Measurements from ENCODE around the gene MBP. TPM values are rescaled to one million over a fixed set of nuclear protein-coding genes. Genes with fewer than 3 reads are reported as not detected.

The MBP gene
- polyA plus RNA-seq, 3 donors from 2014 or later, result 187 to 403 (median 297) TPM

- peaks cover 24 to 53% (median 35%) of the 10 kb centered on the region in 3 donors for H3K36me3 Mint-ChIP-seq
- H3K27ac Mint-ChIP-seq, result peak overlapping the region; percentile 97 to 100 (median 98)
- H3K4me3 Mint-ChIP-seq, result peak overlapping the region; percentile 50 to 86 (median 59)
- DNase-seq, result no peak
- H3K27me3 Mint-ChIP-seq (ENCODE audit: low read depth in 3 of 3), result peaks cover 10 to 48% (median 45%) of the 10 kb centered on the region in 3 donors
- no peaks in the 10 kb centered on the region for H3K9me3 Mint-ChIP-seq
- peaks cover 99 to 100% of the 10 kb centered on the region in 2 donors for H3K4me1 Mint-ChIP-seq
Measured at GRCh38 chr18:77103991-77104531, 28.5 kb downstream of the MBP start.

GRCh38 chr18:77103187-77103850 is 29.3 kb downstream of the MBP start:
- Mint-ChIP-seq H3K4me3 (peak overlapping the region; percentile 50 to 86 (median 76)), H3K27ac (peak overlapping the region; percentile 97 to 100 (median 98)), H3K36me3 (peaks cover 24 to 52% (median 35%) of the 10 kb centered on the region in 3 donors), H3K4me1 (peaks cover 99 to 100% of the 10 kb centered on the region in 2 donors), H3K9me3 (no peaks in the 10 kb centered on the region), H3K27me3 (ENCODE audit: low read depth in 3 of 3) (peaks cover 10 to 48% (median 45%) of the 10 kb centered on the region in 3 donors)
- DNase-seq, result no peak

- peaks cover 10 to 50% (median 45%) of the 10 kb centered on the region in 3 donors for H3K27me3 Mint-ChIP-seq (ENCODE audit: low read depth in 3 of 3)
- H3K9me3 Mint-ChIP-seq, result no peaks in the 10 kb centered on the region
- peak overlapping the region; percentile 97 to 100 (median 98) for H3K27ac Mint-ChIP-seq
- H3K36me3 Mint-ChIP-seq, result peaks cover 28 to 59% (median 39%) of the 10 kb centered on the region in 3 donors
- peak; percentile 77 to 83 (median 81) for DNase-seq
- H3K4me3 Mint-ChIP-seq, result peak overlapping the region; percentile 76 to 86 (median 82)
- peaks cover 99 to 100% of the 10 kb centered on the region in 2 donors for H3K4me1 Mint-ChIP-seq
Measured at GRCh38 chr18:77102259-77103040, 30.1 kb downstream of the MBP start.

GRCh38 chr18:77101410-77102258 is 30.9 kb downstream of the MBP start:
- Mint-ChIP-seq H3K27me3 (ENCODE audit: low read depth in 3 of 3) (peaks cover 10 to 46% (median 41%) of the 10 kb centered on the region in 3 donors), H3K27ac (peak overlapping the region; percentile 97 to 100 (median 98)), H3K36me3 (peaks cover 31 to 62% (median 45%) of the 10 kb centered on the region in 3 donors), H3K9me3 (no peaks in the 10 kb centered on the region), H3K4me1 (peaks cover 99 to 100% of the 10 kb centered on the region in 2 donors), H3K4me3 (peak overlapping the region; percentile 76 to 86 (median 82))
- peak; percentile 60 to 65 (median 64) for DNase-seq

GRCh38 chr18:77100751-77101355 is 31.7 kb downstream of the MBP start:
- DNase-seq, result no peak
- peaks cover 99 to 100% of the 10 kb centered on the region in 2 donors for H3K4me1 Mint-ChIP-seq
- peaks cover 26 to 60% (median 47%) of the 10 kb centered on the region in 3 donors for H3K36me3 Mint-ChIP-seq
- H3K9me3 Mint-ChIP-seq, result no peaks in the 10 kb centered on the region
- H3K27me3 Mint-ChIP-seq (ENCODE audit: low read depth in 3 of 3), result peaks cover 6 to 41% (median 33%) of the 10 kb centered on the region in 3 donors
- H3K27ac Mint-ChIP-seq, result peak overlapping the region; percentile 97 to 100 (median 98)
- H3K4me3 Mint-ChIP-seq, result peak overlapping the region; percentile 76 to 86 (median 82)

GRCh38 chr18:77099485-77100370 is 32.9 kb downstream of the MBP start:
- Mint-ChIP-seq H3K36me3 (peaks cover 18 to 60% (median 44%) of the 10 kb centered on the region in 3 donors), H3K27me3 (ENCODE audit: low read depth in 3 of 3) (peaks cover 2 to 38% (median 23%) of the 10 kb centered on the region in 3 donors), H3K9me3 (no peaks in the 10 kb centered on the region), H3K4me1 (peaks cover 99 to 100% of the 10 kb centered on the region in 2 donors), H3K4me3 (peak overlapping the region; percentile 76 to 86 (median 82)), H3K27ac (peak overlapping the region; percentile 97 to 100 (median 98))
- DNase-seq, result peak; percentile 57 to 74 (median 70)

GRCh38 chr18:77098538-77099174 is 33.9 kb downstream of the MBP start:
- H3K4me1 Mint-ChIP-seq, result peaks cover 100% of the 10 kb centered on the region in 2 donors
- peak overlapping the region; percentile 97 to 100 (median 98) for H3K27ac Mint-ChIP-seq
- H3K36me3 Mint-ChIP-seq, result peaks cover 15 to 56% (median 39%) of the 10 kb centered on the region in 3 donors
- DNase-seq, result peak in 1 of 3 donors; percentile 39
- H3K4me3 Mint-ChIP-seq, result peak overlapping the region; percentile 76 to 86 (median 82)
- H3K9me3 Mint-ChIP-seq, result no peaks in the 10 kb centered on the region
- peaks cover 4 to 41% (median 19%) of the 10 kb centered on the region in 3 donors for H3K27me3 Mint-ChIP-seq (ENCODE audit: low read depth in 3 of 3)

- Mint-ChIP-seq H3K36me3 (peaks cover 12 to 51% (median 35%) of the 10 kb centered on the region in 3 donors), H3K4me1 (peaks cover 99 to 100% of the 10 kb centered on the region in 2 donors), H3K27me3 (ENCODE audit: low read depth in 3 of 3) (peaks cover 8 to 46% (median 21%) of the 10 kb centered on the region in 3 donors), H3K27ac (peak overlapping the region; percentile 97 to 100 (median 98)), H3K4me3 (peak overlapping the region; percentile 76 to 86 (median 82)), H3K9me3 (no peaks in the 10 kb centered on the region)
- peak; percentile 46 to 59 (median 49) for DNase-seq
Measured at GRCh38 chr18:77098029-77098428, 34.6 kb downstream of the MBP start.

- no peak for DNase-seq
- peaks cover 11 to 54% (median 29%) of the 10 kb centered on the region in 3 donors for H3K27me3 Mint-ChIP-seq (ENCODE audit: low read depth in 3 of 3)
- peak overlapping the region; percentile 93 to 100 (median 99) for H3K27ac Mint-ChIP-seq
- peak overlapping the region; percentile 58 to 86 (median 76) for H3K4me3 Mint-ChIP-seq
- H3K9me3 Mint-ChIP-seq, result no peaks in the 10 kb centered on the region
- H3K4me1 Mint-ChIP-seq, result peaks cover 99 to 100% of the 10 kb centered on the region in 2 donors
- H3K36me3 Mint-ChIP-seq, result peaks cover 12 to 50% (median 35%) of the 10 kb centered on the region in 3 donors
Measured at GRCh38 chr18:77096936-77097886, 35.4 kb downstream of the MBP start.
